Upper lobe of right lung (tissue), 1 donor: Measurements from ENCODE around the gene TMEM221. TPM values are rescaled to one million over a fixed set of nuclear protein-coding genes. Genes with fewer than 3 reads are reported as not detected.

Source experiments
- ATAC-seq: fragments of 200-7000 bp; cut with Tn5 transposase; one replicate; pipeline ENCODE4 v1.9.1; 2020; ENCODE audit warnings: mild to moderate bottlenecking, moderate library complexity
- DNase-seq: peaks from one replicate; pipeline ENCODE4 v3.0.0-alpha.2; 2020
- H3K27ac ChIP-seq: fragments of 200-600 bp; one replicate; pipeline ENCODE4 v1.8.0; 2022
- H3K27me3 ChIP-seq: fragments of 200-600 bp; one replicate; pipeline ENCODE4 v1.8.0; 2022; ENCODE audit warnings: mild to moderate bottlenecking
- H3K36me3 ChIP-seq: fragments of 200-600 bp; one replicate; pipeline ENCODE4 v1.8.0; 2022
- H3K4me1 ChIP-seq: fragments of 200-600 bp; one replicate; pipeline ENCODE4 v1.8.0; 2022
- H3K4me3 ChIP-seq: fragments of 200-600 bp; one replicate; pipeline ENCODE4 v1.8.0; 2022; ENCODE audit warnings: mild to moderate bottlenecking
- H3K9me3 ChIP-seq: fragments of 200-600 bp; one replicate; pipeline ENCODE4 v1.8.0; 2022
- intact Hi-C: fragments of 100-400 bp; cut with DNase I; formaldehyde crosslinking; loops from one replicate; pipeline ENCODE4 v1.11.0; 2022
- total RNA-seq: library from RNA; stranded (reverse); fragmentation: NEBNext Ultra II Directional; extraction: Animal tissue kit (Norgen Biotek cat#: 25700); gene quantifications from one replicate; pipeline ENCODE4 v1.2.1, GENCODE V29; 2021
- TF ChIP-seq, protein P1 (sequence below): fragments of 200-600 bp; IDR thresholded peaks from one replicate; pipeline ENCODE4 v1.8.0; 2022; ENCODE audit warnings: antibody characterized with exemption
- donor health status: DM: no; HTN: yes; CAD: no; lungs with severe emphysema.

Gene TMEM221
- total RNA-seq, 1 donor from 2014 or later: not detected

DNA sequence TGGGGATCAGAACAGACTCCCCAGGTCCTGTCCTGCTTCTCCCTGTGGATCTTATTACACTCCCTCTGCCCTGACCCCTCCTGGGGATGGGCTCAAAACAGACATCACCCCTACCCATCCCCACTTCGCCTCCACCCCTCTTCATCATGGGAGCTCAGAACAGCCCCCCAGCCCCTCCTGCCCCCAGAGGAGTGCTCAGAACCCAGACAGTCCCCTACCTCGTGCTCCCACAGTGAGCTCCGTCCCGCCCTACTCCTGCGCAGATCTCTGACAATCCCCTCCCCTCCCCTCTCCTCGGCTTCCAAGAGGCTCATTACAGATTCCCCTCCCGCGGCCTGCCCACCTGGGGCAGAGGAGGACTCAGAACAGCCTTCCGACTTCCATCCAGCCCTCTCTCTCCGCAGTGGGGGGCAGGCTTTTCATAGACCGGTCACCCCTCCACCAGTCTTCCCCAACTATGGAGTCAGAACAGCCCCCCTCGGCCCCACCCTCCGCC, 6.2 kb upstream of the TMEM221 start:
- no peaks in the 10 kb centered on the region for H3K4me1 ChIP-seq
- no peaks in the 10 kb centered on the region for H3K36me3 ChIP-seq
- peaks cover 57% of the 10 kb centered on the region for H3K27me3 ChIP-seq
- intact Hi-C loops: loop anchor here (10.0 kb wide), 1 partner anchor 60 kb away; the partner anchor contains the start of gene CCDC194
- no peak overlapping the region for H3K4me3 ChIP-seq
- ATAC-seq: no peak
- no peak overlapping the region for H3K27ac ChIP-seq
- no peaks in the 10 kb centered on the region for H3K9me3 ChIP-seq
- no peak for DNase-seq
- TF ChIP-seq, protein P1, sequence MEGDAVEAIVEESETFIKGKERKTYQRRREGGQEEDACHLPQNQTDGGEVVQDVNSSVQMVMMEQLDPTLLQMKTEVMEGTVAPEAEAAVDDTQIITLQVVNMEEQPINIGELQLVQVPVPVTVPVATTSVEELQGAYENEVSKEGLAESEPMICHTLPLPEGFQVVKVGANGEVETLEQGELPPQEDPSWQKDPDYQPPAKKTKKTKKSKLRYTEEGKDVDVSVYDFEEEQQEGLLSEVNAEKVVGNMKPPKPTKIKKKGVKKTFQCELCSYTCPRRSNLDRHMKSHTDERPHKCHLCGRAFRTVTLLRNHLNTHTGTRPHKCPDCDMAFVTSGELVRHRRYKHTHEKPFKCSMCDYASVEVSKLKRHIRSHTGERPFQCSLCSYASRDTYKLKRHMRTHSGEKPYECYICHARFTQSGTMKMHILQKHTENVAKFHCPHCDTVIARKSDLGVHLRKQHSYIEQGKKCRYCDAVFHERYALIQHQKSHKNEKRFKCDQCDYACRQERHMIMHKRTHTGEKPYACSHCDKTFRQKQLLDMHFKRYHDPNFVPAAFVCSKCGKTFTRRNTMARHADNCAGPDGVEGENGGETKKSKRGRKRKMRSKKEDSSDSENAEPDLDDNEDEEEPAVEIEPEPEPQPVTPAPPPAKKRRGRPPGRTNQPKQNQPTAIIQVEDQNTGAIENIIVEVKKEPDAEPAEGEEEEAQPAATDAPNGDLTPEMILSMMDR: no peak

DNA sequence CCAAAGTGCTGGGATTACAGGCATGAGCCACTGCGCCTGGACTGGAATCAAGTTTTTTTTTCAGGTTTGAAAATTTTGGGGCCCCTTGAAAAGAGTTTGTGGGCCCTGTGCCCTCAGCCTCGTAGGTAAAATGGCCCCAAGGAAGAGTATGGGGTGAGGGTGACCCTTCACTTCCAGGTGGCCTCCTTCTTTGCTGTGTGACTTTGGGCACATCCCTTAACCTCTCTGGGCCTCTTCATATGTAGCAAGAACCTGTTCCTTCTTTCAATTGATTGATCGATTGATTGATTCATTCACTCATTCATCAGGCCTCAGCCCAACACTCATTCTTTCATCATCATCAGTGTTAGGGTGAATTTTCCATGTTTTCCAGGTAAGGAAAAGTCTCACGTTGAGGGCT, 3.4 kb upstream of the TMEM221 start:
- H3K4me3 ChIP-seq: no peak overlapping the region
- TF ChIP-seq, protein P1: no peak
- H3K9me3 ChIP-seq: no peaks in the 10 kb centered on the region
- no peak for ATAC-seq
- DNase-seq: no peak
- no peak overlapping the region for H3K27ac ChIP-seq
- H3K27me3 ChIP-seq: peaks cover 55% of the 10 kb centered on the region
- H3K36me3 ChIP-seq: no peaks in the 10 kb centered on the region
- no peaks in the 10 kb centered on the region for H3K4me1 ChIP-seq
- intact Hi-C loops: loop anchor here (10.0 kb wide), 1 partner anchor 57 kb away; the partner anchor contains the start of gene CCDC194

DNA sequence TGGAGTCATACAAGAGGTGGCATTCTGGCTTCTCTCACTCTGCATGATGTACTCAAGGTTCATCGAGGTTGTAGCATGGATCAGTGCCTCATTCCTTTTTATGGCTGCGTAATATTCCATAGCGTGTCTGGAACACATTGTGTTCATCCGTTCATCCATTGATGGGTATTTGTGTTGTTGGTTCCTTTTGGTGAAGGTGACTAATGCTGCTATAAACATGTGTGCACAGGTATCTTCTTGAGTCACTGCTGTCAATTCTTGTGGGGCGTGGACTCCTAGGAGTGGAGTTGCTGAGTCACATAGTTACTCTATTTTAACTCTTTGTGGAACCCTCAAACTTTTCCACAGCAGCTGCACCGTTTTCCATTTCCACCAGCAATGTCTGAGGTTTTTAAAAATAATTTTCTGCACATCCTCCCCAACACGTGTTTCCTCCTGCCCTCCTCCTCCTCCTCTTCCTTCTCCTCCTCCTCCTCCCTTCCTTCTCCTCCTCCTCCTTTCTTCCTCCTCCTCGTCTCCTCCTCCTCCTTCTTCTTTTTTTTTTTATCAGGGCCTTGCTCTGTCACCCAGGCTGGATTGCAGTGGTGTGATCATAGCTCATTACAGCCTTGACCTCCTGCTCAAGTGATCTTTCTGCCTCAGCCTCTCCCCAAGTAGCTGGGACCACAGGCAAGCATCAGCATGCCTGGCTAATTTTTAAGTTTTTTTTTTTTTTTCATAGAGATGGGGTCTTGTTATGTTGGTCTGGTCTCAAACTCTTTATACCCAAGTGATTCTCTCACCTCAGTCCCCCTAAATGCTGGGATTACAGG, 2.0 kb upstream of the TMEM221 start:
- ATAC-seq (no peak), DNase-seq (no peak)
- no peak overlapping the region for H3K27ac ChIP-seq
- H3K9me3 ChIP-seq: no peaks in the 10 kb centered on the region
- TF ChIP-seq, protein P1: no peak
- peaks cover 42% of the 10 kb centered on the region for H3K27me3 ChIP-seq
- intact Hi-C loops: loop anchor here (10.0 kb wide), 1 partner anchor 56 kb away; the partner anchor contains the start of gene CCDC194
- no peaks in the 10 kb centered on the region for H3K4me1 ChIP-seq
- no peak overlapping the region for H3K4me3 ChIP-seq
- no peaks in the 10 kb centered on the region for H3K36me3 ChIP-seq

DNA sequence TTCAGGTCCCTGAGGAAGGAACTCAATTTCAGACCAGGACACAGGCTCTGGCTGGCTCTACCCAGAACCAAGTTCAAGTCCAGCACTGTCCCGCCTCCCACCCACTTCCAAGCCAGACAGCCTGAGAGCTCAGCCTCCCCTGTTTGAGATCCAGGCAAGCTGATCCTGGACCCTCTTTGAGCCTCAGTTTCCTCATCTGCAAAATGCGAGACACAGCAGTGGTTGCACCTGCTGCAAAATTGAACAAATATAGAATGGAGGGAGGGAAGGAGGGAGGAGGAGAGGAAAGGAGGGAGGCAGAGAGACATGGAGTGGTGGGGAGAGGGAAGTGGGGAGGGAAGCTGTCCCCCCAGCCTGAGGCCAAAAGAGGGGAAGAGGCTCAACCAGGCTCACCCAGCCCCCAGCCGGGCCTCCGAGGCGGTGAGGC, 751 bp downstream of the TMEM221 start:
- DNase-seq (no peak), ATAC-seq (no peak)
- Histone ChIP-seq H3K4me1 (no peaks in the 10 kb centered on the region), H3K27ac (no peak overlapping the region), H3K4me3 (no peak overlapping the region), H3K9me3 (no peaks in the 10 kb centered on the region), H3K36me3 (no peaks in the 10 kb centered on the region), H3K27me3 (peaks cover 19% of the 10 kb centered on the region)
- intact Hi-C loops: no loop called here
- TF ChIP-seq, protein P1: no peak

DNA sequence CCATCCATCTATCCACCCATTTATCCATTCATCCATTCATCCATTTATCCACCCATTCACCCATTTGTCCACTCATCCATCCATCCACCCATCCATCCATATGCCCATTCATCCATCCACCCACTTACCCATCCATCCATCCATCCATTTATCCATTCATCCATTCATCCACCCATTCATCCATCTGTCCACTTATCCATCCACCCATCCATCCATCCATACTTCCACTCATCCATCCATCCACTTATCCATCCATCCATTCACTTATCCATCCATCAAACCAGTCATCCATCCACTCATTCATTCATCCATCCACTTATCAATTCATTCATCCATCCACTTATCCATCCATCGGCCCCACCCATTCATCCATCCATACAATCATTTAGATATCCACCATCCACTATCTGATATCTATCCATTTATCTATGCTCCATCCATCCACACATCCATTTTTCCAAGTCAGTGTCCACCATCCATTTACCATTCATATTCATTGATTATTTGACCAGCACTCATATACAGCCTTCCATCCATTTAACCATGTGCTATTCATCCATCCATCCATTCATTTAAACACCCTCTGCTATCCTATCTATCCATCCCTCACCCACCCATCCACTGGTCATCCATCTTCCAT, 2.8 kb downstream of the TMEM221 start:
- no peak for DNase-seq
- no peaks in the 10 kb centered on the region for H3K4me1 ChIP-seq
- no peak overlapping the region for H3K27ac ChIP-seq
- no peak overlapping the region for H3K4me3 ChIP-seq
- peaks cover 12% of the 10 kb centered on the region for H3K27me3 ChIP-seq
- H3K9me3 ChIP-seq: no peaks in the 10 kb centered on the region
- no peak for ATAC-seq
- H3K36me3 ChIP-seq: no peaks in the 10 kb centered on the region
- intact Hi-C loops: no loop called here
- TF ChIP-seq, protein P1: no peak
